ENCODE data around the gene ST7L.

Gene ST7L

DNA sequence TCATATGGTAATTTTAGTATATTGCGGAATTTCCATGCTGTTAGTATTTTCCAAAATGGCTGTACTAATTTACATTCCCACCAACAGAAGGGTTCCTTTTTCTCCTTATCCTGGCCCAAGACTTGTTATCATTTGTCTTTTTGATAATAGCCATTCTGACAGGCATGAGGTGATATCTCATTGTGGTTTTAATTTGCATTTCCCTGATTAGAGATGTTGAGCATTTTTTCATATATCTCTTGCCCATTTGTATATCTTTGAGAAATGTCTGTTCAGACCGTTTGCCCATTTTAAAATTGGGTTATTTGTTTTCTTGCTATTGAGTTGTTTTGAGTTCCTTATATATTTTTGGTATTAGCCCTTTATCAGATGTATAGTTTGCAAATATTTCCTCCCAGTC, 14.7 kb upstream of the ST7L start:
- TF ChIP-seq FOXM1 (IDR thresholded peaks at IDR 0.05; ENCODE audit: borderline replicate concordance, low read depth) (no peak), TAF1 (IDR thresholded peaks at IDR 0.05; ENCODE audit: low read depth) (no peak)

DNA sequence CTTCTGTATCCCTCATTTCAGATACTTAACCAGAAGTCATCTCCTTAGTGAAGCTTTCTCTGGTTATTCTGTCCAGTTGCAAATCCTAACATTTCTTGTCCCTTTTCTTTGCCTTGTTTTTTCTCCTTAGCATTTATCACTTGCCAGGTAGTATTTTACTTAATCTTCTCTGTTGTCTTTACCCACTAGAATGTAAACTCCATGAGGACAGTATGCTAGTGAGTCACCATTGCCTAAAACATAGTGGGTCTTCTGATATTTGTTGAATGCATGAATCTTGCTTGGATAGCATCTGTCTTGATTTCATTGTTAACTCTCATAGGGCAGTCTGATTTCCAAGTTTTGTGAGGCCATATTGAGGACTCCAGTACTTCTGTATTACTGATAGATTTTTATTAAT, 10.3 kb upstream of the ST7L start:
- TF ChIP-seq ZBTB7A (IDR thresholded peaks at IDR 0.05; ENCODE audit: low read depth) (no peak), CEBPB (IDR thresholded peaks at IDR 0.05) (no peak), TCF12 (IDR thresholded peaks at IDR 0.05; ENCODE audit: low read depth) (no peak), NFIC (IDR thresholded peaks at IDR 0.05) (no peak), CREB1 (IDR thresholded peaks at IDR 0.05; ENCODE audit: low read depth) (no peak)
- TF ChIP-seq, protein P1, sequence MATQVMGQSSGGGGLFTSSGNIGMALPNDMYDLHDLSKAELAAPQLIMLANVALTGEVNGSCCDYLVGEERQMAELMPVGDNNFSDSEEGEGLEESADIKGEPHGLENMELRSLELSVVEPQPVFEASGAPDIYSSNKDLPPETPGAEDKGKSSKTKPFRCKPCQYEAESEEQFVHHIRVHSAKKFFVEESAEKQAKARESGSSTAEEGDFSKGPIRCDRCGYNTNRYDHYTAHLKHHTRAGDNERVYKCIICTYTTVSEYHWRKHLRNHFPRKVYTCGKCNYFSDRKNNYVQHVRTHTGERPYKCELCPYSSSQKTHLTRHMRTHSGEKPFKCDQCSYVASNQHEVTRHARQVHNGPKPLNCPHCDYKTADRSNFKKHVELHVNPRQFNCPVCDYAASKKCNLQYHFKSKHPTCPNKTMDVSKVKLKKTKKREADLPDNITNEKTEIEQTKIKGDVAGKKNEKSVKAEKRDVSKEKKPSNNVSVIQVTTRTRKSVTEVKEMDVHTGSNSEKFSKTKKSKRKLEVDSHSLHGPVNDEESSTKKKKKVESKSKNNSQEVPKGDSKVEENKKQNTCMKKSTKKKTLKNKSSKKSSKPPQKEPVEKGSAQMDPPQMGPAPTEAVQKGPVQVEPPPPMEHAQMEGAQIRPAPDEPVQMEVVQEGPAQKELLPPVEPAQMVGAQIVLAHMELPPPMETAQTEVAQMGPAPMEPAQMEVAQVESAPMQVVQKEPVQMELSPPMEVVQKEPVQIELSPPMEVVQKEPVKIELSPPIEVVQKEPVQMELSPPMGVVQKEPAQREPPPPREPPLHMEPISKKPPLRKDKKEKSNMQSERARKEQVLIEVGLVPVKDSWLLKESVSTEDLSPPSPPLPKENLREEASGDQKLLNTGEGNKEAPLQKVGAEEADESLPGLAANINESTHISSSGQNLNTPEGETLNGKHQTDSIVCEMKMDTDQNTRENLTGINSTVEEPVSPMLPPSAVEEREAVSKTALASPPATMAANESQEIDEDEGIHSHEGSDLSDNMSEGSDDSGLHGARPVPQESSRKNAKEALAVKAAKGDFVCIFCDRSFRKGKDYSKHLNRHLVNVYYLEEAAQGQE (IDR thresholded peaks at IDR 0.05; ENCODE audit: low read depth), result no peak
- TF ChIP-seq, protein P2, sequence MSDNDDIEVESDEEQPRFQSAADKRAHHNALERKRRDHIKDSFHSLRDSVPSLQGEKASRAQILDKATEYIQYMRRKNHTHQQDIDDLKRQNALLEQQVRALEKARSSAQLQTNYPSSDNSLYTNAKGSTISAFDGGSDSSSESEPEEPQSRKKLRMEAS (IDR thresholded peaks at IDR 0.05), result no peak

DNA sequence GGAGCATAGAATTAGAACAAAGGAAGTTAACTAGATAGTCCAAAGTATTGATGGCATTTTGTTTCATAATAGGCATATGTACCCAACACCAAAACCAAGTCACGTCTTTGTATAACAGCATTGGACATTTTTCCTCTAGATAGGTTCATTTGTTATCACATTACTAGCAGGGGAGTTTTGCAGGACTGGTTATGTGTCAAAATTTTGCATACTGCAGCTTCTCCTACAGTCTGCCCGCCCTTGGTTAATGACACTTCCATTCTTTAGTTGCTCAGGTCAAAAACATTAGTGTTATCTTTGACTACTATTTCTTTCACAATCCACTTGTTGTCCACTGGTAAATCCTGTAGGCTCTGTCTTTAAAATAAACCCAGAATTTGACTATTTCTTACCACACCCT, 9.6 kb upstream of the ST7L start:
- TF ChIP-seq, protein P1 (IDR thresholded peaks at IDR 0.05; ENCODE audit: low read depth), result no peak
- TF ChIP-seq ZBTB7A (IDR thresholded peaks at IDR 0.05; ENCODE audit: low read depth) (no peak), EP300 (IDR thresholded peaks at IDR 0.05; ENCODE audit: borderline replicate concordance) (no peak), FOXM1 (IDR thresholded peaks at IDR 0.05; ENCODE audit: borderline replicate concordance, low read depth) (no peak), RAD21 (IDR thresholded peaks at IDR 0.05; ENCODE audit: low read depth) (no peak), YY1 (IDR thresholded peaks at IDR 0.05; ENCODE audit: low read depth) (no peak), TEAD4 (IDR thresholded peaks at IDR 0.05) (no peak), TCF12 (IDR thresholded peaks at IDR 0.05; ENCODE audit: low read depth) (no peak), CREB1 (IDR thresholded peaks at IDR 0.05; ENCODE audit: low read depth) (no peak), TAF1 (IDR thresholded peaks at IDR 0.05; ENCODE audit: low read depth) (no peak), NFIC (IDR thresholded peaks at IDR 0.05) (no peak), EGR1 (IDR thresholded peaks at IDR 0.05) (no peak), CEBPB (IDR thresholded peaks at IDR 0.05) (no peak)
- TF ChIP-seq, protein P3, sequence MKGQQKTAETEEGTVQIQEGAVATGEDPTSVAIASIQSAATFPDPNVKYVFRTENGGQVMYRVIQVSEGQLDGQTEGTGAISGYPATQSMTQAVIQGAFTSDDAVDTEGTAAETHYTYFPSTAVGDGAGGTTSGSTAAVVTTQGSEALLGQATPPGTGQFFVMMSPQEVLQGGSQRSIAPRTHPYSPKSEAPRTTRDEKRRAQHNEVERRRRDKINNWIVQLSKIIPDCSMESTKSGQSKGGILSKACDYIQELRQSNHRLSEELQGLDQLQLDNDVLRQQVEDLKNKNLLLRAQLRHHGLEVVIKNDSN (IDR thresholded peaks at IDR 0.05), result no peak
- TF ChIP-seq, protein P2 (IDR thresholded peaks at IDR 0.05), result no peak

DNA sequence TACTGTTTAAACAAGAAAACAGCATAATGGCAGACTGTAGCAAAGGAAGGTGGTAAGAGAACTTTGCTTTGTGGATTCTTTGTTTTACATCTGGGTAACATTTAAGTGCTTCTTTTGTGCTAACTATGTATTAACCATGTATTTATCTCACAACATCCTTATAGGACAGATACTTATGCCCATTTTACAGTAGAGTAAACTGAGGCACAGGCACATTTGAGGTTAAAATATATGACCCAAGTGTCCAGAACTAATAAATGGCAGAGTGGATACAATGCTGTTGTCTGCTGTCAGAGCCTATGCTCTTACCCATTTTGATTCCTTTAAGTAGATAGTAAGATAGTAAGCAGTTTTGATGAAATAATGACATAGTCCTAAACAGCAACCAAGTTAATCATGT, 7.9 kb upstream of the ST7L start:
- TF ChIP-seq CREB1 (IDR thresholded peaks at IDR 0.05; ENCODE audit: low read depth) (no peak), EGR1 (IDR thresholded peaks at IDR 0.05) (no peak), TAF1 (IDR thresholded peaks at IDR 0.05; ENCODE audit: low read depth) (no peak), RAD21 (IDR thresholded peaks at IDR 0.05; ENCODE audit: low read depth) (no peak), ZBTB7A (IDR thresholded peaks at IDR 0.05; ENCODE audit: low read depth) (no peak), FOXM1 (IDR thresholded peaks at IDR 0.05; ENCODE audit: borderline replicate concordance, low read depth) (no peak), TCF12 (IDR thresholded peaks at IDR 0.05; ENCODE audit: low read depth) (no peak), NFIC (IDR thresholded peaks at IDR 0.05) (no peak), CEBPB (IDR thresholded peaks at IDR 0.05) (no peak), EP300 (IDR thresholded peaks at IDR 0.05; ENCODE audit: borderline replicate concordance) (no peak), TEAD4 (IDR thresholded peaks at IDR 0.05) (no peak), YY1 (IDR thresholded peaks at IDR 0.05; ENCODE audit: low read depth) (no peak)
- TF ChIP-seq, protein P1 (IDR thresholded peaks at IDR 0.05; ENCODE audit: low read depth), result no peak
- TF ChIP-seq, protein P2 (IDR thresholded peaks at IDR 0.05), result no peak
- TF ChIP-seq, protein P3 (IDR thresholded peaks at IDR 0.05), result no peak

DNA sequence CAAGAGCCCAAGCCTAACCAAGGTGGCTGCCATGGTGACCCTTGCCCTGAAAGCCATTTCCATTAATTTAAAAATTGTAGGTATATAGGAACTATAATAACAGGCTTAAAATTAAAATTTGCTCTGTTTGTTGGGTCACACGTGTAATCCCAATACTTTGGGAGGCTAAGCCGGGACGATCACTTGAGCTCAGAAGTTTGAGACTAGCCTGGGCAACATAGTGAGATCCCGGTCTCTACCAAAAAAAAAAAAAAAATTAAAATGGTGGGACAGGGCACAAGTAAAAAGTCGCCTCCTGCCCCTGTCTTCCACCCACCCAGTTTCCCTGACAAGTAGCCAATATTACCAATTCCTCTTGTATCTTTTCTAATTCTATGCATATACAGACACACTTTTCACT, 7.3 kb upstream of the ST7L start:
- no peak for TF ChIP-seq CEBPB (IDR thresholded peaks at IDR 0.05)
- no peak for TF ChIP-seq NFIC (IDR thresholded peaks at IDR 0.05)
- no peak for TF ChIP-seq RAD21 (IDR thresholded peaks at IDR 0.05; ENCODE audit: low read depth)
- TF ChIP-seq EGR1 (IDR thresholded peaks at IDR 0.05), result no peak
- no peak for TF ChIP-seq TCF12 (IDR thresholded peaks at IDR 0.05; ENCODE audit: low read depth)
- TF ChIP-seq ZBTB7A (IDR thresholded peaks at IDR 0.05; ENCODE audit: low read depth), result no peak
- TF ChIP-seq EP300 (IDR thresholded peaks at IDR 0.05; ENCODE audit: borderline replicate concordance), result no peak
- TF ChIP-seq, protein P1 (IDR thresholded peaks at IDR 0.05; ENCODE audit: low read depth), result no peak
